GM21825 (cell line): ENCODE data around the gene MORC3.

Experiments
- ATAC-seq: cut with Tn5 transposase; IDR thresholded peaks from one replicate; pipeline ENCODE4 v1.9.1; 2021; ENCODE audit warnings: mild to moderate bottlenecking, moderate library complexity; ENCODE audit not compliant: unreplicated experiment

The MORC3 gene

DNA sequence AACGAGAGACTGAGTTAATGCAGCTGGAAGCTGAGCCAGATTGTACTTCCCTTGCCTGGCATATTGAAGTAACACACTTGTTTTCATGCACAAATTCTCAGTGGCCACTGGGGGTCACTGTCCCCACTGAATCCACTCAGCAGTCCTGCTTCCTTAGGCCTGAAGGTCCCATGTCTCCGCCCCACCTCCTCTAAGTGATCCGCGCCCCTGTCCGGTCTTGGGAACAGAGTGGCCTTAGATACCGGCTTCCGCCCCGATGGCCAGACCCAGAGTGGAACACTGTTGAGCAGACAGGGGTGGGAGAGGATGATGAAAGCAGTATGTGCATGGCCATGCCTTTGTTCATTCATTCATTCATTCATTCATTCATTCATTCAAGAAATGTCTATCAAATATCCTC lies 100.0 kb downstream of the MORC3 start:
- no peak for ATAC-seq

DNA sequence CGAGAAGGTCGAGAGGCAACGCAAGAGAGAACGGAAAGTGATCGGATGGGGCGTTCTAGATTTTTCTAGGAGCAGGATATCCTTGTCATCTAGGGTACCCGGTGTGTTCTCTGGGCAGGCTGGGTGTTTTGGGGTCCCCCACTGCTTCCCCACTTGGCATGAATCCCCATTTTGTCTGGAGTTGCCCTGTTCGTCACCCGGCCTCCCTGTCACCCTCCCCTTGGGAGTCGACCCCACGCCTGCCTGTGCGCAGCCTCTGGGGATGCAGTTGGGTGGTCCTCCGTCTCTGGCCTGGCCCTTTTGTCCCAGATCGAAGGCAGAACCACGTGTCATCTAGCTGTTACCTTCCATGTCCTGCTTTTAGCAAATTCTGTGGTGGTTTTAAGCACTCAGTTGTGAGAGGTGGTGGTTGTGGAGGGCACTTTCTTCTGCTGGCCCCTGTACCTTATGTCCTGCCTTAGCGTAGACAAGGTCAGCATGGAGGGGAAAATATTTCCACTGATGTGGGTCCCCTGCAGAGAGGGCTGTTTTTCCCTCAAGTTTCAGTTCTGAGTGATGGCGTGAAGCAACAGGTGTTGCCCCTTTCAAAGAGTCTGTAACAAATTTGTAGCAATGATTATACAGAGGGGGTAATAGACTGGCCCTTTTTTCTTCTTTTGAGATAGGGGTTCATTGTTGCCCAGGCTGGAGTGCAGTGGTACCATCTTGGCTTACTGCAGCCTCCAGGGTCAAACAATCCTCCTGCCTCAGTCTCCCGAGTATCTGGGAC lies 100.8 kb downstream of the MORC3 start:
- no peak for ATAC-seq

DNA sequence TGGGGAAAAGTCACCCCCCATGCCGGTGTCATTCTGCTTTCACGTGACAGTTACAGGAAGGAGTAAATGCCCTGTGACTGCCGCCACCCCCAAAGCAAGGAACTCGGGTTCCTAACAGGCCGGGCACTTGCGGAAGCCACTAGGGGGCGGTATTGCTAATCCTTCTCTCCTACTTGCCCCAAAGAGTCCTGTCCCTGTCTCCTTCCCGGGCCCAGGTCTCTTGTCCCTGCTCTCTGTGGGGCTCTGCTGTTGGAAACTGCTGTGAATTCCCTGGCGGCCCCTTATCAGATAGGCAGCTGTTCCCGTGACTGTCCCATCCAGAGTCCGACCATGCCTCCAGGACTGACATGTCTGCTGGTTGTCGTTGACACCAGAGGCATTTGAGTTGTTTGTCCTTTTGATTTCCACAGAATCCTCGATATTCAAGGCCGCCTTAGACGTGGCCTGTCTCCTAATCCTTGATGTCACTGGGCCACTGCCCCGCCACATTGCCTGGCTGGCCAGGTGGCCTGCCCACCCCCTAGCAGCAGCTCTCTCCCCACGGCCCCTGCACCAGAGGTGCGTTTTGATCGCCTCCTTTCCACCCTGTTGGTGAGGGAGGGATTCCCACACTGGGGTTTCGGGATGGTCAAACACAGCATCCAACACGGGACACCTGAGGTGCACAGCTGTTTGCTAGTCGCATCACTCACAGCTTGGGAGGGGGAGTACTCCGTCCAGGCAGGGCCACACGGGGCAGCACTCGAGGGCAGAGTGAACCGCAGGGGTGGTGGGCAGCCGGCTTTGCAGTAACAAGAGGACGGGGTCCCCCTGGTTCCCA lies 102.5 kb downstream of the MORC3 start:
- no peak for ATAC-seq

DNA sequence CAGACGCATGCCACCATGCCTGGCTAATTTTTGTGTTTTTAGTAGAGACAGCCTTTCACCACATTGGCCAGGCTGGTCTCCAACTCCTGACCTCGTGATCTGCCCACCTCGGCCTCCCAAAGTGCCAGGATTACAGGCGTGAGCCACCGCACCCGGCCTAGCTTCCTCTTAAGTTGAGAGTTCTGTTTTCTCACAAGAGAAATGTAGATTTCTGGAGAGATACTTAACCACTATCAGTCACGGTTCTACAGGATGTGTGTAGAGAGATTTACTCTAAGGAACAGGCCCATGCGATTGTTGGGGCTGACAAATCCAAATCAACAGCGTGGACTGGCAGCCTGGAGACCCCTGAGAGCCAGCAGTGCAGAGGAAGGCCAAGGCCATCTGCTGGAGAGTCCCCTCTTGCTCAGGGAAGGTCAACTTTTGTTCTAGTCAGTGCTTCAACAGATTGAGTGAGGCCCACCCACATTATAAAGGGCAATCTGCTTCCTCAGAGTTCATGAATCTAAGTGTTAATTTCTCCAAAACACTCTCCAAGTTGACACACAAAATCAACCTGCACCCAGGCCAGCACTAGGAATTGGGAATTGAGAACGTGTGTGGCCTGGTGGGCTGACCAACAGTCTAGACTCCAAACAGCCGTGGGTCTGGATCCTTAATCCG lies 103.9 kb downstream of the MORC3 start:
- no peak for ATAC-seq

DNA sequence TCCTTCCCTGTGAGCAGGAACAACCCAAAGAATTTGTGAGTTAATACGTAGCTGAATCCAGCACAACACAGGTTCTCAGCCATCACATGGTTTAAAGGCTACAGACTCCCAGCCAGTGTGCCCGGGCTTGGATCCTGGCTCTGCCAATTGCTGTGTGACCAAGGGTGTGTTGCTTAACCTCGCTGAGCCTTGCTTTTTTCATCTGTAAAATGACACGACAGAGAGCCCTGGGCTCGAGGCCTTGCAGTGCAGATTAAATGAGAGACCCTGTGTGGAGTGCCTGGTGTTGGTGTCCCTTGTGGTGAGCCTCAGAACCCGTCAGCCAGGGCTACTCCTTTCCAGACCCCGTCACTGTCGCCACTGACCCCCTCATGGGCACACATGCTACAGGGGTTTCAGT lies 104.6 kb downstream of the MORC3 start:
- ATAC-seq, result no peak

DNA sequence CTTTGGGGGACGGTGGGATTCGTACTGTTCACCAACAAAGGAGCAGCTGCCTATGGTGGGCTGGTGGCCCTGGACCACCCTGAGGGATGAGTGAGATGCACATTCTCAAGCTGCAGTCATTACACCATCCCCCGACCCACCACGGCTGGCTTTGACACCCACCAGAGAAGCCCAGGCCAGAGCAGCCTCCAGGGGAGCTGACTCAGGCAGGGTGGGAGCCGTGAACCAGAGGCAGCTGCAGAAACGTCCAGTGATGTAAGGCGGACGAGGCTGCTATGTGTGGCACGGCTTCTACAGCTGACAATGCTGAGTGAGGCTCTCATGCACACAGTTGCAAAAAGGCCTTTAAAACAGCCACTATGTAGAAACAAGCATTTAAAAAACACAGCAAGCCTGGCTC lies 105.3 kb downstream of the MORC3 start:
- no peak for ATAC-seq
